Muscle layer of colon (tissue), 2 donors: ENCODE results near the gene COX8A.

Source experiments
- H3K27ac ChIP-seq: one replicate; pipeline ENCODE4 v1.7.0; 2013; ENCODE audit warnings: low read depth, mild to moderate bottlenecking, low read length, moderate library complexity
- H3K27me3 ChIP-seq, 2 donors: one replicate each; pipeline ENCODE4 v1.7.0; 2013; ENCODE audit warnings: low read length in 2 of 2, mild to moderate bottlenecking in 2 of 2; ENCODE audit not compliant: insufficient read depth in 2 of 2, control insufficient read depth in 1 of 2
- H3K36me3 ChIP-seq: one replicate; pipeline ENCODE4 v1.7.0; 2013; ENCODE audit warnings: mild to moderate bottlenecking, low read length; ENCODE audit not compliant: insufficient read depth
- H3K4me1 ChIP-seq: one replicate; pipeline ENCODE4 v1.7.0; 2013; ENCODE audit warnings: mild to moderate bottlenecking, low read length; ENCODE audit not compliant: insufficient read depth
- H3K4me3 ChIP-seq, 2 donors: one replicate each; pipeline ENCODE4 v1.7.0; 2013; ENCODE audit warnings: low read length in 2 of 2, low read depth in 1 of 2, mild to moderate bottlenecking in 1 of 2, moderate library complexity in 1 of 2
- H3K9ac ChIP-seq: one replicate; pipeline ENCODE4 v1.7.0; 2013; ENCODE audit warnings: low read length
- H3K9me3 ChIP-seq: one replicate; pipeline ENCODE4 v1.7.0; 2013; ENCODE audit warnings: mild to moderate bottlenecking, low read length
- donor health status: abdominal sarcoma.
- donor health status: Adenocarcinoma of cecum.

The COX8A gene

DNA sequence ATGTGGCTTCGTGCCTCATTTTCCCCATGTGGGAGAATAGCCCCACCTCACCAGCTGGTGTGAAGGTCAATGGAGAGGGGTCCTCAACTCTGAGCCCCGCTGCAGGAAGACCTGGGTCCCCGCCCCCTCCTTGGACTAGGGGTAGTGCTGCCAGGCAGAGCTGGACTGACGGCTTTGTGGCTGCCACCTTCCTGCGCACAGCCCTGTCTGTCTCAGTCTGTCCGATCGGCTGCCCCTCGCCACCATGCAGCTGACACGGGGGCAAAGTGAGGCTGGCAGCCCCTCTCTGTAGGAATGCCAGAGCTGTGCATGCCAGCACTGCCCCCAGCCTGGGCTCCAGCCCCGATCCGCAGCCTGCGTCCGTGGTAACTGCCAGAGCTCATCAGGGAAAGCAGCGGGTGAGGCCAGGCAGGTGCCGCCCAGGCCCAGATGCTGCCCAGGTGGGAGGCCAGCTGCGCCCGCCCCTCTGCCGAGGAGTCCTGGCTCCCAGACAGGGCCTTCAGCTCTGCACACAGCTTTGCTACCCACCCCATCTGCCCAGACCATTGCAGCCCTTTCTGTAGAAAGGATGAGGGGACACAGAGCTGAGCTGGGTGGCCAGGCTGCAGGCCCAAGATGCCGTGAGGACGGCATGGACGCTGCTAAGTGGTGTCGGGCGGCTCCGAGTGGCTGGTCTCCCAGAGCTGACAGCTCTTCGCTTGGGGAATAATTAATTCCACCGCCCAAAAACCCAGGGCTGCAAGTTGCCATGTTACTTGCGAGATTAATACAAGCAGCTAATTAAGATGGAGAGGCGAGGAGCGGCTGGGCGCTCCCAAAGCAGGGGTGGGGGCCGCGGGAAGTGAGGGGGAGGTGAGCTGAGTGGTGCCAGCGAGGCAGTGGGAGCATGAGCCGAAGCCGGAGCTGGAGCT is 41.8 kb downstream of the COX8A start:
- Histone ChIP-seq H3K4me3 (no peak overlapping the region), H3K4me1 (no peaks in the 10 kb centered on the region), H3K27me3 (no peaks in the 10 kb centered on the region), H3K9me3 (no peaks in the 10 kb centered on the region), H3K9ac (no peak overlapping the region), H3K36me3 (no peaks in the 10 kb centered on the region), H3K27ac (no peak overlapping the region)

- Histone ChIP-seq H3K27me3 (no peaks in the 10 kb centered on the region), H3K9ac (no peak overlapping the region), H3K4me1 (no peaks in the 10 kb centered on the region), H3K9me3 (no peaks in the 10 kb centered on the region), H3K36me3 (no peaks in the 10 kb centered on the region), H3K27ac (no peak overlapping the region), H3K4me3 (no peak overlapping the region)
Observed at GRCh38 chr11:64017945-64018224, 43.5 kb downstream of the COX8A start.

DNA sequence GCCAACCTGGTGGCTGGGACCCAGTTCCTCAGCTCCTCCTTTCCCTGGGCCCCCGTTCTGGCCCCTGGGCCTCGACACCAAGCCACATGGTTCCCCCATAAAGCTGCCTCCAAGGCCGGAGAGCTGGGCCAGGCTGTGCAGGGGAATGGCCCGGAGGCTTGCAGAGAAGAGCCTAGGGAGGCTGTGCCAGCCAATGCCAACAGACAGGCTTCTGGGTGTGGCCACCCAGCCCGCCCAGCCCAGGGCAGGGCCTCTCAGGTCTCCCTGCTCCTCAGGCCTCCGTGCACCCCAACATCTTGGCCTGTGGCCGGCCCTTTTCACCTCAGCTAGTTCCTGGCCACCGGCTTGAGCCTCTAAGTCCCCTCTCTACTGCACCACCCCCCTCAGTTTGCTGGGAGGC is 43.9 kb downstream of the COX8A start:
- Histone ChIP-seq H3K9me3 (no peaks in the 10 kb centered on the region), H3K36me3 (no peaks in the 10 kb centered on the region), H3K4me1 (no peaks in the 10 kb centered on the region), H3K4me3 (no peak overlapping the region), H3K27me3 (no peaks in the 10 kb centered on the region), H3K9ac (no peak overlapping the region), H3K27ac (no peak overlapping the region)

DNA sequence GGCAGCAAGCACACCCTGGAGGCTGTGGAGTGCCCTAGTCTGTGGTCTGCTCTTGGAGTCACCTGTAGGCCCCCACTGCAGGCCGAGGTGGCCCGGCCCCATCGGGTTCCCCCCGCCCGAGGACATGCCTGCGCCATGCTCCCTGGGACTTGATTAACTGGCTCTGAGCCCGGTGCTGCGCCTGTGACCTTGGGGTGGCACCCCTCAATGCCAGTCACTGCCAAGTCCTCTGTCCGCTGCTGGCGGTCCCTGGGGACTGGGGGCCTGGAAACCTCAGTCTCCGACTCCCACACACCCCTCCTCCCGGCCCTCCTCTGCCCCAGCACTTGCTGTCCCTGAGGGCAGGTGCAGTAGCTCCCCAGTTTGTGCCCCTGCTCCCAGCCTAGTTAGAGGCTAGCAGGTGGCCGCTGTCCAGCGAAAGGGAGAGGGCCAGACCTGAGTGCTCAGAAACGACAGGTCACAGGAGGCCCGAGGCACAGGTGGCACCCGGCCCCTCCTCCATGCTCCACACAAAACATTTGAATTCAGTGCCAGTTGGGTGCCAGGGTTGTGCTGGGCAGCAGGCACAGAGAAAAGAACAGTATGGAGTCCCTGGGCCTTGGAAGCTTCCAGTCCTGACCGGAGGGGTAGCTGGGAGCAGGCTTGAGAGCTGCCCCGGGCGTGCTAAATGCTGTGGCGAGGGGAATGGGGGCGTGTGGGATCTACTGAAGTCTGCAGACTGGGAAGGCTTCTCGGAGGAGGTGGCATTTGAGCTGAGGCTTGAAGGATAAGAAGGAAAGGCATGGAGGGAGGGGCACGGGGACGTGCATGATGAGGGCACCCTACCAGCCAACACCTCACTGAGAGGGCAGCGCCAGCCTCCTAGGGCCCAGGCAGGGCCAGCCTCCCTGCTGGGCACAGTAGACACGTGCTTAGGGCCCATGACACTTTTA is 45.0 kb downstream of the COX8A start:
- Histone ChIP-seq H3K4me3 (no peak overlapping the region), H3K36me3 (no peaks in the 10 kb centered on the region), H3K9ac (no peak overlapping the region), H3K27me3 (no peaks in the 10 kb centered on the region), H3K9me3 (no peaks in the 10 kb centered on the region), H3K27ac (no peak overlapping the region), H3K4me1 (no peaks in the 10 kb centered on the region)

- Histone ChIP-seq H3K9ac (no peak overlapping the region), H3K4me3 (no peak overlapping the region), H3K27ac (no peak overlapping the region), H3K9me3 (no peaks in the 10 kb centered on the region), H3K4me1 (no peaks in the 10 kb centered on the region), H3K36me3 (no peaks in the 10 kb centered on the region), H3K27me3 (no peaks in the 10 kb centered on the region)
Observed at GRCh38 chr11:64020976-64021756, 46.7 kb downstream of the COX8A start.

DNA sequence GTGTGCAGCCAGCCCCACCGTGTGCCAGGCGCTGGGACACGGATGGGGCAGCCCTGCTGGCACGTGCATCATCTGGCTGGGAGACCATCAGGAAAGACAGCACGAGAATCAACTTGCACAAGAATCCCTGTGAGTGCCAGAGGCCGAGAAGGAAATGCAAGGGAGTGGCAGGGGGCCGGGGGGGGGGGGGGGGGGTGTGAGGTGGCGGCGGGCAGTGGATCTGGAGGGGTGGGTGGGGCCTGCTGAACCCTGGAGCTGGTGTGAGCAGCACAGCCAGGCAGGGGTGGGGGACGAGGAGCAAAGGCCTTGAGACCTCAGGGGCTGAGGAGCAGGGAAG is 47.3 kb downstream of the COX8A start:
- Histone ChIP-seq H3K4me1 (no peaks in the 10 kb centered on the region), H3K9ac (no peak overlapping the region), H3K27ac (no peak overlapping the region), H3K36me3 (no peaks in the 10 kb centered on the region), H3K27me3 (no peaks in the 10 kb centered on the region), H3K9me3 (no peaks in the 10 kb centered on the region), H3K4me3 (no peak overlapping the region)

- no peaks in the 10 kb centered on the region for H3K27me3 ChIP-seq
- no peaks in the 10 kb centered on the region for H3K4me1 ChIP-seq
- H3K36me3 ChIP-seq, result no peaks in the 10 kb centered on the region
- H3K9me3 ChIP-seq, result no peaks in the 10 kb centered on the region
- no peak overlapping the region for H3K4me3 ChIP-seq
- H3K9ac ChIP-seq, result no peak overlapping the region
- no peak overlapping the region for H3K27ac ChIP-seq
Observed at GRCh38 chr11:64022125-64022784, 47.8 kb downstream of the COX8A start.

GRCh38 chr11:64023712-64024710 is 49.6 kb downstream of the COX8A start:
- Histone ChIP-seq H3K27ac (peak overlapping the region; percentile 14), H3K9ac (no peak overlapping the region), H3K27me3 (peaks cover 0 to 11% of the 10 kb centered on the region in 2 donors), H3K4me1 (no peaks in the 10 kb centered on the region), H3K9me3 (no peaks in the 10 kb centered on the region), H3K4me3 (no peak overlapping the region), H3K36me3 (no peaks in the 10 kb centered on the region)

DNA sequence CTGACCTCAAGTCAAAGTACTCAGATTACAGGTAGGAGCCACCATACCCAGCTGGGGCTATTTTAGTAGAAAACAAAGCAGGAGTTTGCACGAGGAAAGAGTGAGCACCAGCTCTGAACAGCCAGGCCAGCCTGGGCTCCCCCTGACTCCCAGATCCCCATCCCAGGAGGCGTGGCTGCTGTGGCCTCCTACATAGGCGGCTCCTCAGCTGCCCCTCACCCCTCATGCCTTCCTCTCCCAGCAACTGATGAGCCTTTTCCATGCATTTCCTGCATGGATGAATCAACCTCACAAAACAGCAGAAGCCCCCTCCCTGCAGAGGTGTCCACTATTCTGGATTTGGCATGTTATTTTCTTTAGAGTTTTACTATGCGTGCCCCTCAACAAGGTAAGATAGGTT is 50.8 kb downstream of the COX8A start:
- no peak overlapping the region for H3K9ac ChIP-seq
- no peaks in the 10 kb centered on the region for H3K9me3 ChIP-seq
- no peak overlapping the region for H3K27ac ChIP-seq
- H3K27me3 ChIP-seq, result peaks cover 0 to 12% of the 10 kb centered on the region in 2 donors
- no peak overlapping the region for H3K4me3 ChIP-seq
- H3K36me3 ChIP-seq, result no peaks in the 10 kb centered on the region
- H3K4me1 ChIP-seq, result no peaks in the 10 kb centered on the region
